Fibroblast of lung (primary cell): ENCODE data around the gene TNFRSF14.

ENCODE experiments used
- EZH2 ChIP-seq: IDR thresholded peaks from 2 replicates; pipeline ENCODE4 v1.5.1; 2012; ENCODE audit warnings: low read length, control low read depth, mild to moderate bottlenecking; ENCODE audit errors: missing control alignments
- TF ChIP-seq, protein P1 (sequence below), 2 donors: IDR thresholded peaks in 1 of 2; conservative IDR thresholded peaks in 1 of 2; 1 replicate in 1 of 2; 2 replicates in 1 of 2; pipeline ENCODE4 v1.5.1; 2011 to 2012; ENCODE audit warnings: low read length in 2 of 2, control low read depth in 1 of 2, inconsistent platforms in 1 of 2, low read depth in 1 of 2, mild to moderate bottlenecking in 1 of 2

DNA sequence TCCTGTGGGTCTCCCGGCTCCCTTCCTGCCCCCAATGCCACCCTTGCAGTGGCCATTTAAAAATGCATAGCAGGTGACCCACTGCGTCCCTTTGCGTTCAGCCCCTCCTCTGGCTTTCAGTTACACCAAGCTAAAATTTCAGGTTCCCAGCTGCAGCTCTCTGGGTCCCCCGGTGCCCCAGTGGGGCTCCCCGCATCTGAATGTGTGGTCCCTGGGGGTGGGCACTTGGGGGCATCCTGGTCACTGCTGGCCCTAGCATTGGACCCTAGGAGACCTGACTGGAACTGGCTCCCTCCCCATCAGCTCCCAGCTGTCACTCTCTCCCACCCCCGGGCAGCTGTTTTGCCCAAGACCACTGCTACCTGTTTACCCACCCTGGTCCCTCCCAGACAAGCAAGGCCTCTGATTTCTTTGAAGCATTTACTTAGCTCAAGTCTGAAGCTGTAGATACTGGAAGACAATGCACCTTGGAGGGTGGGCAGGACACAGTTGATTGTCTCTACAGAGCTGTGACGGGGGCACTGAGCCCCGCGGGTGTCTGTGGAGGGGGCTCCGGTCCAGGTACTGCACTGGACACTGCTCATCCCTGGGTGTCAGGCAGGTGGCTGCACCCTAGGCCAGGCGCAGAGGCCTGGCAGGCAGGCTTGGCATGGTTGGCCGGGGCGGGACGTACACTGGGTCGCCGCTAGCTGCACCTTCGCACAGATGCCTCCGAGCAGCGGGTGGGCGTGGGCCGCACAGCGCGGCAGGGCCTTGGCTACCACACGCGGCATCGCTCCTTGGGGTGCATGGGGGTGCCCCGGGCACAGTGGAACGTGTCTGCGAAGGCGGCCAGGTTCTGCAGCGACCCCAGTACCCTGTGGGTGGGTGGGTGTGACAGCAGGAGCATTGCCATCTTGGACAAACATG lies 34.3 kb downstream of the TNFRSF14 start:
- TF ChIP-seq, protein P1, sequence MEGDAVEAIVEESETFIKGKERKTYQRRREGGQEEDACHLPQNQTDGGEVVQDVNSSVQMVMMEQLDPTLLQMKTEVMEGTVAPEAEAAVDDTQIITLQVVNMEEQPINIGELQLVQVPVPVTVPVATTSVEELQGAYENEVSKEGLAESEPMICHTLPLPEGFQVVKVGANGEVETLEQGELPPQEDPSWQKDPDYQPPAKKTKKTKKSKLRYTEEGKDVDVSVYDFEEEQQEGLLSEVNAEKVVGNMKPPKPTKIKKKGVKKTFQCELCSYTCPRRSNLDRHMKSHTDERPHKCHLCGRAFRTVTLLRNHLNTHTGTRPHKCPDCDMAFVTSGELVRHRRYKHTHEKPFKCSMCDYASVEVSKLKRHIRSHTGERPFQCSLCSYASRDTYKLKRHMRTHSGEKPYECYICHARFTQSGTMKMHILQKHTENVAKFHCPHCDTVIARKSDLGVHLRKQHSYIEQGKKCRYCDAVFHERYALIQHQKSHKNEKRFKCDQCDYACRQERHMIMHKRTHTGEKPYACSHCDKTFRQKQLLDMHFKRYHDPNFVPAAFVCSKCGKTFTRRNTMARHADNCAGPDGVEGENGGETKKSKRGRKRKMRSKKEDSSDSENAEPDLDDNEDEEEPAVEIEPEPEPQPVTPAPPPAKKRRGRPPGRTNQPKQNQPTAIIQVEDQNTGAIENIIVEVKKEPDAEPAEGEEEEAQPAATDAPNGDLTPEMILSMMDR (conservative IDR thresholded peaks at IDR 0.05 in 1 of 2, IDR thresholded peaks at IDR 0.05 in 1 of 2; ENCODE audit: low read depth in 1 of 2, low read length in 2 of 2) = no peak
- no peak for TF ChIP-seq EZH2
